ENCODE measurements around the gene COQ8B. TPM values are rescaled to one million over a fixed set of nuclear protein-coding genes. Genes with fewer than 3 reads are reported as not detected.
"Not testable (repeated sequence)": the region's sequence is repeated elsewhere in the genome, so short reads cannot be mapped to it uniquely, and the experiment has no call there.

Gene COQ8B
- total RNA-seq, result 10 to 100 TPM; 20.1 to 32.0 TPM
- long read RNA-seq, partial matches to known transcripts, result 2 of 20 reads
- long read RNA-seq, other reads (novel, unspliced or antisense), result 17 of 20 reads

DNA sequence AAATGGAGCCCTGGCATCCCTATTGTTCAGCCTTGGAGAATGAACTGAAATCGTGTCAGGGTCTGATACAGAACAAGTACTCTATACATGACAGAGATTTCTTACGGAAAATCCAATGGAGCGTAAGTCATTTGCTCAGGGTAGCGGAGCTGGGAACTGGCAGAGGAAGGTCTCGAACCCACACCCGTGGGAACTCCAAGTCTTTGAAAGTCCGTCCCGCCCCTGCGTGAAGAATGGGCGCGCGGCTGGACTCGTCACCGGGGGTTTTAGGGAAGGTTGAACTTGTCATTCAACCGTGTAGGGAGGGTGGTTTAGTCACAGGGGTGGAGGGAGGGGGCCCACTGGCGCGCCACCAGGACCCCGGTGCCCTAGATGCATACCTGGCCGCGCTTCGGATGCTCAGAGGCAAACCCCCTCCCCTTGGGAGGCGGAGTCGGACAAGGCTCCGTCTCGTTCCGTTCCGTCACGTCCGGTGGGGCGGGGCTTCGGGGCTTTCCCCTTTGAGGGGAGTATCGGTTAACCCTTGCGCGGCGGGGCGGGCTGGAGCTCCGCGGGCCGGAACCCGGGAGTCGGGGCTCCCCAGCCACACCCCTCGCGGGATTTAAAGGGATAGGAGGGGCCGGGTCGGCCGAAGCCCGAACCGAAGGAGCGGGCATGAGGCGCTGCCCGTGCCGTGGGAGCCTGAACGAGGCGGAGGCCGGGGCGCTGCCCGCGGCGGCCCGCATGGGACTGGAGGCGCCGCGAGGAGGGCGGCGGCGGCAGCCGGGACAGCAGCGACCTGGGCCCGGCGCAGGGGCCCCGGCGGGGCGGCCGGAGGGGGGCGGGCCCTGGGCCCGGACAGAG is at the start of gene COQ8B, which contains the start of gene ITPKC:
Gene COQ8B, minus strand, starts transcription at position 405 of the 843 bp plus-strand sequence. CDS start 2,254 bp downstream, outside the sequence.
Gene ITPKC, plus strand, starts transcription at position 631 of the 843 bp plus-strand sequence. Its CDS starts 24 bp downstream, at position 655.
- intact Hi-C loops (cut with DNase I), result loop anchor here (5.0 kb wide), 2 partner anchors 36 to 86 kb away; partner anchors contain the start of genes ACTMAP (in 1 of the 2) and SNRPA (in 1 of the 2)
- ATAC-seq (peak; percentile 78 to 83), DNase-seq (peak; percentile 100)

DNA sequence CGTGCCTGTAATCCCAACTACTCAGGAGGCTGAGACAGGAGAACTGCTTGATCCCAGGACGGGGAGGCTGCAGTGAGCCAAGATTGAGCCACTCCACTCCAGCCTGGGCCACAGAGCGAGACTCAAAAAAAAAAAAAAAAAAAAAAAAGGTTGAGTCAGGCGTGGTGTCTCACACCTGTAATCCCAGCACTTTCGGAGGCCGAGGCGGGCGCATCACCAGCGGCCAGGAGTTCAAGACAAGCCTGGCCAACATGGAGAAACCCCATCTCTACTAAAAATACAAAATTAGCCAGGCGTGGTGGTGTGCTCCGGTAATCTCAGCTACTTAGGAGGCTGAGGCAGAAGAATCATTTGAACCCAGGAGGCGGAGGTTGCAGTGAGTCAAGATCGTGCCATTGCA is 49.7 kb upstream of the COQ8B start:
- DNase-seq; ATAC-seq; intact Hi-C loops (cut with DNase I): not testable (repeated sequence)

DNA sequence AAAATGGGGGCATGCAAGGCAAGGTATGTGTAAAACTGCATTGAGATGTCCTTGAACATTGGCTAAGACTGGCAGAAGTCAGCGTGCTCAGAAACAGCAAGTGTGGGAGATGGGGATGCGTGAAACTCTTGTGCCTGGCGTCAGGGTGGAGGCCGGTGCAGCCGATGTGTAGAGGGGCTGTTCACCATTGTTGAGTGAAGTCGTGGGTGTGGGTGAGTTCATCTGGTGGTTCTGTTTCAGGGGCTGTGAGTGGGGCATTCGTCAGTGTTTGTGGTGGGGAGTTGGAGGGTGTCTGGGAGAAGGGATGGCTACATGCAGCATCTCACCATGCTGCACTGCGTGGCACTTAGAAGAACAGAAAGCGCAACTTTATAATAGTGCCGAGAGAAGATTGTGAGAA is 47.3 kb upstream of the COQ8B start:
- intact Hi-C loops (cut with DNase I), result no loop called here
- ATAC-seq (no peak), DNase-seq (no peak)

DNA sequence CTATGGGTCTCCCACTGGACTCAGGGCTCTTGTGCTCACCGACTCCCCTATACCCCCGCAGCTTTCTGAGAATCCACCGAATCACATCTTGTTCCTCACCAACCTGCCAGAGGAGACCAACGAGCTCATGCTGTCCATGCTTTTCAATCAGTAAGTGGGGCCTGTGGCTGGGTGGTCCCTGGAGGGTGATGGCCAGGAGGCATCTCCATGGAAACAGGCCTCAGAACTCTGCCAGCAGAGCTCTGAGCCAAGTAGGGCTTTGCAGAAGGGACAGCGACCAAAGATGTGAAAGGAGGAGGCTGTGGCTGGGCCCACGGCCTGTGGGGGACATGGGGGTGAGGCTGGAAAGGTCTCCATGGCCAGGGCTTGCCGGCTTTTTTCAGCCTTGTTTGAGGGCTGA is 46.8 kb upstream of the COQ8B start:
- DNase-seq (no peak), ATAC-seq (no peak)
- intact Hi-C loops (cut with DNase I), result no loop called here

DNA sequence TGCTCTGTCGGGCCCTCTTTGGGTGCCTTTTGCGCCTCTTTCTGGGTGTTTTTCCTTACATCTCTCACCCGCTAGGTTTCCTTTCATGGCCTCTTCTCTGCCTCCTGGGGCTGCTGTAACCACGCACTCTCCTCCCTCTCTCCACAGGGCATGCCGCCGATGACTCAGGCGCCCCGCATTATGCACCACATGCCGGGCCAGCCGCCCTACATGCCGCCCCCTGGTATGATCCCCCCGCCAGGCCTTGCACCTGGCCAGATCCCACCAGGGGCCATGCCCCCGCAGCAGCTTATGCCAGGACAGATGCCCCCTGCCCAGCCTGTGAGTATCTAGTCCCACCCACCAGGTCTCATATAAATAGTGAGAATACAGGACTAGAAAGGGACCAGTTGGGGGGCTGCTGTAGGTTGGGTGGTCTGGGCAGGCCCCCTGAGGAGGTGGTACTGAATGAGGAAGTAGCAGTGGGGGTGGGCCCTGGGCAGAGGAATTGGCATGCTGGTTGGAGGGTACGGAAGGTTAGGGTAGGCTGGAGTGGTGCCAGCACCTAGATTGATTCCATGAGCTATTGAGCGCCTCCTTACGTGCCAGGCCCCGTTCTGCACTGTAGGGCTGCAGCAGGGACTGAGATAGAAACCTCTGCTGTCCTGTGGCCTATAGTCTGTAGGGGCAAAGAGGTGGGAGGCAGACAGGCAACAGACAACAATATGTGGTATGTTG is 46.2 kb upstream of the COQ8B start:
- ATAC-seq (no peak), DNase-seq (no peak)
- intact Hi-C loops (cut with DNase I), result no loop called here

DNA sequence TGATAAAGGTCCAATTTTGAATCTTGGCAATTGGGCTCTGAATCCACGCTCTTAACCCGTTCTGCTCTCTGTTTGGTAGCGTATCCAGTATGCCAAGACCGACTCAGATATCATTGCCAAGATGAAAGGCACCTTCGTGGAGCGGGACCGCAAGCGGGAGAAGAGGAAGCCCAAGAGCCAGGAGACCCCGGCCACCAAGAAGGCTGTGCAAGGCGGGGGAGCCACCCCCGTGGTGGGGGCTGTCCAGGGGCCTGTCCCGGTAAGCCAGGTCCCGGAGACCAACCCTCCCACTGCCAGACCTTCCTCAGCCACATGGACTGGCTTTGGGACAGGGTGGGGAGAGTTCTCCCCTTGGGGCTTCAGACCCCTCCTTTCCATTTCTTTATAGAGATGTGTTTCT is 42.7 kb upstream of the COQ8B start:
- no peak for DNase-seq
- ATAC-seq, result no peak
- intact Hi-C loops (cut with DNase I), result no loop called here

DNA sequence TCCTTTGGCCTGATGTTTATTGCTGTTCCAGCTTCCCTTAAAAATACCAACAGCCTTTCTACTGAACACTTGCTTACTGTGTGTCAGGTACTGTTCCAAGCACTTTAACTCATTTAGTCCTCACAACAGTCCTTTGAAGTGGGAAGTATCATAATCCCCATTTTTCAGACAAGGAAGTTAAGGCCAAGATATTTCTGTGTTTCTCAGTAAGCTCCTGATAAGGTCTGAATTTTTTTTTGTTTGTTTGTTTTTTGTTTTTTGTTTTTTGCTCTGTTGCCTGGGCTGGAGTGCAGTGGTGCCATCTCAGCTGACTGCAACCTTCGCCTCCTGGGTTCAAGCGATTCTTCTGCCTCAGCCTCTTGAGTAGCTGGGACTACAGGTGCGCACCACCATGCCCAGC is 41.8 kb upstream of the COQ8B start:
- no peak for ATAC-seq
- no peak for DNase-seq
- intact Hi-C loops (cut with DNase I), result no loop called here

DNA sequence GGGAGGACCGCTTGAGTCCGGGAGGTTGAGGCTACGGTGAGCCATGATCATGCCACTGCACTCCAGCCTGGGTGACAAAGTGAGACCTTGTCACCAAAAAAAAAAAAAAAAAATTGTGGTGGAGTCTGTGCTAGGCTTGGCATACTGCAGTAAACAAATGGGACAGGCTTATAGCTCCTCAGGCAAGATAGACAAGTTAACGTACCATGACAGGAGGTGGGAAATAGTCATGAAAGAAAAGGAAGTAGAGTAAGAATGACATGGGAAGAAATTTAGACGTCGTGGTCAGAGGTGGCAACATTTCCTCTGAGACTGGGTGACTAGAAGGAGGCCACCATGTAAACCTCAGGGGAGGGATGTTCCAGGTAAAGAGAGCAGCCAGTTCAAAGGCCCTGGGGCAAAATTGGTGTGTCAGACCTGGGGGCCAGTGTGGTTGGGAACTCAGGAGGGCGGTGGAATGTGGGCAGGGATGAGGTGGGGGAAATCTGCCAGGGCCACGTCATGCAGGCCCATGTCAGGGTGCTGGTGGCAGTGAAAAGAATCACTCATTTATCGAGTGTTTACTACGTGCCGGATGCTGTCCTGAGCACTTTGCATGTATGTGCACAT is 39.9 kb upstream of the COQ8B start:
- ATAC-seq (no peak), DNase-seq (no peak)
- intact Hi-C loops (cut with DNase I), result no loop called here

DNA sequence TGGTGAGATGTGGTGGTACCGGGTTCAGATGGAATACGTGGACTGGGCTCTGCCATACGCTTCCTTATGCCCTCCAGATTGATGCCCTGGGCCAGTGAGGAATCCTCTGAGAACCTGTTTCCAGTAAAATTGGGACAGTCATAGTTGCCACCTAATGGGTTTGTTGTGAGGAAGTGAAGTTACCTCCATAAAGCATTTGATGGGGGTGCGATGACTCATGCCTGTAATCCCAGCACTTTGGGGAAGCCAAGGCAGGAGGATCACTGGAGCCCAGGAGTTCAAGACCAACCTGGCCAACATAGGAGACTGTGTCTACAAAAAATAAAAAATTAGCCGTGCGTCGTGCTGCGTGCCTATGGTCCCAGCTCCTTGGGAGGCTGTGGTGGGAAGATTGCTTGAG is 39.1 kb upstream of the COQ8B start:
- intact Hi-C loops (cut with DNase I), result no loop called here
- DNase-seq (no peak), ATAC-seq (no peak)

DNA sequence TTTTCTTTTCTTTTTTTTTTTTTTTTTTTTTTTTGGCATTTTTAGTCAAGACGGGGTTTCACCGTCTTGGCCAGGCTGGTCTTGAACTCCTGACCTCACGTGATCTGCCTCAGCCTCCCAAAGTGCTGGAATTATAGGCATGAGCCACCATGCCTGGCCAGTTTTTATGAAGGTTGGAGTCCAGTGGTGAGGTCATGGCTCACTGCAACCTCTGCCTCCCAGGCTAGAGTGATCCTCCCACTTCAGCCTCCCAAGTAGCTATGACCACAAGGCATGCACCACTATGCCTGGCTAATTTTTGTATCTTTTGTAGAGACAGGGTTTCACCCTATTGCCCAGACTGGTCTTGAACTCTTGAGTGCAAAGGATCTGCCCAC is 38.5 kb upstream of the COQ8B start:
- ATAC-seq, result no peak
- no peak for DNase-seq
- intact Hi-C loops (cut with DNase I), result no loop called here

DNA sequence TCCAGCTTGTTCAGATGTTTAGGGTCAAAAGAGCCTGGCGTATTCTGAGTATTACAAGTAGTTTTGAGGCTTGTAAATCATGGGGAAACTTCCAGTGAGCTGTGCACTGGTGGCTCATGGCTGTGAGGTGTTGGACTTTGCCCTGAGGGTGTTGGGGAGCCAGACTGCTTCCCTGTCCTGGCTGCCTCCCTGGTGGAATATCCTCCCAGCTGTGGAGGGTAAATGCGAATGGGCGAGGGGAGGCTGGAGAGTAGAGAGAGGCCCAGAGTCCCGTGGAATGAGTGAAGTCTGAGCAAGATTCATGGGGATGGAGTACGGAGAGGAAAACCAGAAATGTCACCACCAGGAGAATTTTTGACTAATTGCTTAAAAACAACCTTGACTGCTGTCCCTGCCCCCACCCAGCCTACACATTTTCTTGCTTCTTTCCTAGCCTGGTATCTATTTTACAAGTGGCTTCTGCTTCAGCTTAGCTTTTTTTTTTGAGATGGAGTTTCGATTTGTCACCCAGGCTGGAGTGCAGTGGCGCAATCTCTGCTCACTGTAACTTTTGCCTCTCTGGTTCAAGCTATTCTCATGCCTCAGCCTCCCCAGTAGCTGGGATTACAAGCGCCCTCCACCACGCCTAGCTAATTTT is 38.0 kb upstream of the COQ8B start:
- ATAC-seq (no peak), DNase-seq (no peak)
- intact Hi-C loops (cut with DNase I), result loop anchor here in 1 of 2 donors (5.0 kb wide), 1 partner anchor 37 kb away; the partner anchor contains the start of genes COQ8B and ITPKC

DNA sequence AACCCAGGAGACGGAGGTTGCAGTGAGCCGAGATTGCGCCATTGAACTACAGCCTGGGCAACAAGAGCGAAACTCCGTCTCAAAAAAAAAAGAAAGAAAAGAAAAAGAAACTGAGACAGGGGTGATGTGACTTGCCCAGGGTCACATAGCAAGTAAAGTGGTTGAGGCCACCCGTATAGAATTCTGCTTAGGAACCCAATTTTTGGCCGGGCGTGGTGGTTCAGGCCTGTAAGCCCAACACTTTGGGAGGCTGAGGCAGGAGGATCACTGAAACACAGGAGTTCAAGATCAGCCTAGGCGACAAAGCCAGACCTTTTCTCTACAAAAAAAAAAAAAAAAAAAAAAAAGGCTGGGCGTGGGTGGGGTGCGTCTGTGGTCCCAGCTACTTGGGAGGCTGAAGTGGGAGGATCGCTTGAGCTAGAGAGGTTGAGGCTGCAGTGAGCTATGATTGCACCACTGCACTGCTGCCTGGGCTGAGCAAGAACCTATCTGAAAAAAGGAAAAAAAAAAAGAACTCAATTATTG is 35.6 kb upstream of the COQ8B start:
- DNase-seq, result no peak
- intact Hi-C loops (cut with DNase I), result loop anchor here in 1 of 2 donors (5.0 kb wide), 1 partner anchor 35 kb away; the partner anchor contains the start of genes COQ8B and ITPKC
- ATAC-seq, result no peak

DNA sequence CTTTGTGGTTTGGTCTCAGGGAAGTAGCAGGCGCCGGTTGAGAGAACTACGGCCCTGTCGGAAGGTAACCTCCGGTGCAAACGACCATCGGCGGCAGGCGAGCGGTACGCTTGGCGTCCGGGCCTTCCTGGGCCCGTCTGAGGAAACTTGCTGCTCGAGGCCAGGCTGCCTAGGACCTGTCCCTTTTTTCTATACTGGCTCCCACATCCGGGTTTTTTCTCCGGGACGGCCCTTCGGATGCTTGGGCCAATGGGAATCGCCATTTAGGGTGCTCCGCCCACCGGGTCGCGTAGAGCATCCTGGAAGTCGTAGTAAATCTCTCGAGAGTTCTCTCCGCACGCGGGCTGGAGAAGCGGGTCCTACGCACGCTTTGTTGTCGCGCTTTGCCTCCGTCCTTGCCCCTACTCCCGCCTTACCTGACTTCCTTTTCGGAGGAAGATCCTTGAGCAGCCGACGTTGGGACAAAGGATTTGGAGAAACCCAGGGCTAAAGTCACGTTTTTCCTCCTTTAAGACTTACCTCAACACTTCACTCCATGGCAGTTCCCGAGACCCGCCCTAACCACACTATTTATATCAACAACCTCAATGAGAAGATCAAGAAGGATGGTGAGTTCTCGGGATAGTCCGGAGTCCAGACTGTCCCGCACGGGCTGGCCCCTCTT is 34.3 kb upstream of the COQ8B start, which contains the start of gene SNRPA:
Gene SNRPA, plus strand, starts transcription at position 330 of the 664 bp plus-strand sequence. Its CDS starts 206 bp downstream, at position 536.
- intact Hi-C loops (cut with DNase I), result loop anchor here in 1 of 2 donors (5.0 kb wide), 1 partner anchor 34 kb away; the partner anchor contains the start of genes COQ8B and ITPKC
- DNase-seq, result peak; percentile 98

DNA sequence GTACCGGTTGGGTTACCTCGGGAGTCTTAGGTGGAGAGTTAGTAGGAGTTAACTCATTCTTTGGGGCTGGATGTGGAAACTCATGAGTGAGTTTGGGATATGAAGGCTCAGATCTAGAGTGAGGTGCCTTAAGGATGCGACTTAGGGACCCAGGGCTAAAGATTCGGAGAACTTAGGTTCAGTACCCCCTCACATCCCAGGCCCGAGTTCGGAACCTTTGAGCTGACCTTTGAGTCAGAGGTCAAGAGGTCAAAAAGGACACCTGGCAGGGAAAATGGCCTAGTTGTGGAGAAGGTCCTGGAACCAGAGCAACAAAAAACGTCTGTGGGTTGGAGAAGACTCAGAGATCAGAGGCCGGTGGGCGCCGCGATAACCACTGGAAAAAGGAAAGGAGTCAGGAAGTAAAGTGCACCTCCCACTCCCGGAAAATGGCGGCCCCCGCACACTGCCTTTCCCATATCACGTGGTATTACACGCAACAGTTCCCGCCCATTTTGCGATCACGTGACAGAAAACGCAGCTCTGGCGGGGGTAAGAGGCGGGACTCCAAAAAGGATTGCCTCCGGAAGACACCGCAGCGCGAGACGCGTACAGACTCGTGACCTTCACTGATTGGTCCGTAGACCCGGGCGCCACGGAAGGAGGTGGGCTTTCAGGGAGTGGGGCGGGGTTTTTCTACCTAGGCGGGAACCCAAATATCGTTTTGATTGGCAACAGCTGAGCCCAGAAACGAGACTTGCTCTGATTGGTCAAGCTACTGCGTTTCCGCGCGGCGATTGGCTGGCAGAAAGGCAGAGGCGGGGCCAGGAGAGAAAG is 33.6 kb upstream of the COQ8B start, which contains the start of gene ACTMAP:
Gene ACTMAP, minus strand, starts transcription at position 420 of the 816 bp plus-strand sequence. CDS start 674 bp downstream, outside the sequence.
- peak; percentile 97 for ATAC-seq
- intact Hi-C loops (cut with DNase I), result loop anchor here in 1 of 2 donors (5.0 kb wide), 1 partner anchor 33 kb away; the partner anchor contains the start of genes COQ8B and ITPKC
- DNase-seq, result peak; percentile 100

More for the DNA sequence above, 34.3 kb upstream of the COQ8B start, which contains the start of gene SNRPA:
- peak; percentile 83 to 91 for ATAC-seq

DNA sequence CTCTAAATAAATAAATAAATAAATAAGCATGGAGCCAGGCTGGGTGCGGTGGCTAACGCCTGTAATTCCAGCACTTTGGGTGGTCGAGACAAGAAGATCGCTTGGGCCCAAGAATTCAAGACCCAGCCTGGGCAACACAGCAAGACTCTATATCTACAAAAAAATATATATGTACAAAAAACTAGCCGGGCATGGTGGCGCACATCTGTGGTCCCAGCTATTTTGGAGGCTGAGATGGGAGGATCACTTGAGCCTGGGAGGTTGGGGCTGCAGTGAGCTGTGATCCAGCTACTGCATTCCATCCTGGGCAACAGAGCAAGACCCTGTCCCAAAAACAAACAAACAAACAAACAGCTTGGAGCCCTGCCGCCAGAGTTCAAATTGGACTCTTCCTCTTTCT is 30.9 kb upstream of the COQ8B start:
- no peak for ATAC-seq
- no peak for DNase-seq
- intact Hi-C loops (cut with DNase I), result no loop called here

DNA sequence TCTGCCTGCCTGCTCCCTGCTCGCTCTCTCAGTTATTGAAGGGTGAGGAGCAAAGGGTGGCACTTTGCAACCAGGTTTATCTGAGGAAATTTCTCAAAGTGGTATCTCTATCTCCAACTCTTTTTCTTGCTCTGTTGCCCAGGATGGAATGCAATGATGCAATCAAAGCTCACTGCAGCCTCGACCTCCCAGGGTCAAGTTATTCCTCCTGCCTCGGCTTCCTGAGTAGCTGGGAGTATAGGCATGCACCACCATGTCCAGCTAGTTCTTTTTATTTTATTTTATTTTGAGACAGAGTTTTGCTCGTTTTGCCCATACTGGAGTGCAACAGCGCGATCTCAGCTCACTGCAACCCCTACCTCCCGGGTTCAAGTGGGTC is 28.7 kb upstream of the COQ8B start:
- intact Hi-C loops (cut with DNase I), result no loop called here
- no peak for DNase-seq

More for the DNA sequence above, 28.7 kb upstream of the COQ8B start:
- ATAC-seq, result peak in 1 of 2 donors; percentile 8
